G401 (cell line): Measurements from ENCODE around the gene LMO2. TPM values are rescaled to one million over a fixed set of nuclear protein-coding genes. Genes with fewer than 3 reads are reported as not detected.

Experiments
- DNase-seq: peaks from one replicate; pipeline ENCODE4 v3.0.0-alpha.2; 2015; ENCODE audit warnings: low spot score
- in situ Hi-C: cut with HindIII; loops from 2 replicates; pipeline ENCODE4 v1.10.0; 2016; ENCODE audit warnings: low sequenced_read_pairs, mixed read lengths
- total RNA-seq: library from RNA; depleted of rRNA; stranded (reverse); fragments of >200 nt; shearing (Covaris generic); gene quantifications from 2 replicates; pipeline ENCODE4 v1.2.3, GENCODE V29; 2014

The LMO2 gene
- total RNA-seq, 1 experiment from 2014 or later: not detected

DNA sequence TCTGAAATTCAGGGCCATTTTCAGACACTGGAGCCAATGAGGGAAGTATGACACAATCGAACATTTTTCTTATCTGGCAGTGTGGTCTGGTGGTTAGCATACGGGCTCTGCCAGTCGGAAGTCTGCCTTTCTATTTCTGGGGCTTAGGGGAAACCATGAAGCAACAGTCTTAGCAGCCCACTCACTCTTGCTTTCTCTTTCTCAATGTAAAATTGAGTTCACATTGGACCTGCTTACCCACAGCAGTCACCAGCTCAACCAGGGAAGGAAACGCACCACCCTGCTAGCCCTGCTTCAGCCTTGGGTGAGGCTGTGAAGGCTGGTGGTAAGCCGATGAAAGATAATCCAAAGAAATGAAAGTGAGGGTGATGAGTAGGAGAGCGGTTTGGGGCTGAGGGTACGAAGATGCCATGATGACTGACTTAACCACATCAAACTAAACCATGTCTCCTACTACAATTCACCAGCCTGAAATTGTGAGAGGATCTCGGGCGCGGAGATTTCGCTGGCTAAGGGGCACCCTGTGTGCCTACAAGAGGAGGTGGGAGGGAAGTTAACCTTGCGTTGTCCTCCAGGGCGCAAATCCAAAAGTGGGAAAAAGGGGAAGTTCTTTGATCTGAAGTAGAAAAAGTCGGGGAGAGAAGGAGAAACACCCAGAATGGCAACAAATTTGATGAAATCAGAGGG lies 2.0 kb upstream of the LMO2 start:
- in situ Hi-C loops: no loop called here
- no peak for DNase-seq

- DNase-seq: no peak
- in situ Hi-C loops: no loop called here
Measured at GRCh38 chr11:33892906-33893594, 1.2 kb upstream of the LMO2 start.

- in situ Hi-C loops: no loop called here
- DNase-seq: no peak
Measured at GRCh38 chr11:33889821-33890378, 2.0 kb downstream of the LMO2 start.

- no peak for DNase-seq
- in situ Hi-C loops: no loop called here
Measured at GRCh38 chr11:33889296-33889695, 2.6 kb downstream of the LMO2 start.

DNA sequence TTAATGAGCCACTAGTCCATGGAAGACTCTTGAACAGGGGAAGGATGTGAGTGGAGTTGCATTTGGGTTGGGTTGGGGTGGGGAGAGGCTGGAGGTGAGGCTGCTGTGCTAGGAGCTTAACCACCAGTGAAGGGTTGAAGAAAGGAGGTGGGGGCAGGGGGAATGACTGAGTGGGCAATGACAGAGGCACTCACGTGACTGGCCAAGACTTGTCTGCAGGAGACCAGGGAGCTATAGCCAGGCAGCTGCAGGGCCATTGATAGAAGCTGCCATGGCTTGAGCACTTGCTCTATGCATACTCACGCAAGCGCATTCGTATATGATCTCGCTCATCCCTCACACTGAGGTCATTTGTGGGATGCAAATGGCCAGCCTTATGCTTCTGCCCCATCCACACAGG lies 4.0 kb downstream of the LMO2 start:
- DNase-seq: no peak
- in situ Hi-C loops: no loop called here

DNA sequence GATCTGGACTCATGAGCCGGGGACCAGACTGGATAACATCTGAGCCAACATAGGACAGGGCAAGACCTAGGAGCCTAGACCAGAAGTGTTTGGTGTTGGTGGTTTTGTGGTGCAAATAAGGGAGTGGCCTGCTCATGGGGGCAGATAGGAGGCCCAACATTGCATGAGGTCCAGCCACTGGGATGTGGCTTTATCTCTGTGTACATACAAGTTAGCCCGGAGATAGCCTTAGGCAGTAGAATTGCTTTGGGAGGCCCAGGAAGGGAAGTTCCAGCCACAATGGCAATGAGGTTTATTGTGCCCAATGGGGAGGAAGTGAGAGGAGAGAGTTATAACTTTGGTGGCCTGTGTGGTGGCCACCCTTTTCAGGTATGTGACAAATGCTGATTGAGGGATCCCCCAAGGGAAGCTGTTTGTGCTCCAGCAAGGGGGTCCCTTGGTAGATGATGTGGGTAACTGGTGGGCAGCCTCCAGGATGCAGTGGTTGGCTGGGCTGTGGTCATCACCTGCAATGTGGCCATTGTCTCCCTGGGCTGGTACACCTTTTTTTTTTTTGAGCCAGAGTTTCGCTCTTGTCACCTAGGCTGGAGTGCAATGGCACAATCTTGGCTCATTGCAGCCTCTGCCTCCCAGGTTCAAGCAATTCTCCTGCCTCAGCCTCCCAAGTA lies 6.4 kb downstream of the LMO2 start:
- DNase-seq: no peak
- in situ Hi-C loops: no loop called here

DNA sequence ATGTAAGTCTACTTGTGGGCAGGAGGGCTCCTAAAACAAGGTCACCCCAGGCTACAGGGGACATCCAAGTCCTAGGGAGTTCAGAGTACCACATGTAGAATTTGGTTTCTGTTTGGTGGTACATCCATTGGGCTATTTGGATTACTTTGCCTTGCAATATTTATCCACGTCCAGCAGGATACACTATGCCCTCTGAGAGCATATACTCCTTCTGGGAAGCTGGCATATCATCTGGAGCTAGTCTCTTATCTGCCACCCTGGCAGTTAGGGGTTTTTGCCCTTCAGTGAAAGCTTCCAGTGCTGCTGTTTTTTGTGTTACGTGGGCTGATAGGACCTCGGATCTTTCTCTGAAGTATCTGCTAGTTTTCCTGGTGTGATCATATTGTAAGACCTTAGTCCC lies 7.3 kb downstream of the LMO2 start:
- DNase-seq: no peak
- in situ Hi-C loops: no loop called here

DNA sequence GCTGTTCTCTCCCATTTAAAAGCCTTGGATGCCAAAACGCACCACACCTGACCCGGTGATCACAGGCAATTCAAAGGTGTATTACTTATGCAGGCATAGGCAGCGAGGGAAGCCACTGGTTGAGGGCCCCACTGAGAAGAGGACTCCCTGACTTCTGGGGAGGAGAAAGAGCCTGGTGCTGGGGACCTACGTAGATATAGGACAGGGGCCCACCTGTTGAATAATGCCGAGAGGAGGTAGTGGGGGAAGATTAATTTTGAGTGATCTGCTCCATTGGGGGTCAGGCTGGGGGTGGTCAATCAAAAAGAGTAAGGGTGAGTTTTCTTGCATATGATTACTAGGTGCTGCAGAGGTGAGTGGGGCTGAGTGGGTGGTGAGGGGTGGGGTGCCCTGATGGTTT lies 7.8 kb downstream of the LMO2 start:
- in situ Hi-C loops: no loop called here
- DNase-seq: no peak

- DNase-seq: no peak
- in situ Hi-C loops: no loop called here
Measured at GRCh38 chr11:33881651-33882503, 10.0 kb downstream of the LMO2 start.

DNA sequence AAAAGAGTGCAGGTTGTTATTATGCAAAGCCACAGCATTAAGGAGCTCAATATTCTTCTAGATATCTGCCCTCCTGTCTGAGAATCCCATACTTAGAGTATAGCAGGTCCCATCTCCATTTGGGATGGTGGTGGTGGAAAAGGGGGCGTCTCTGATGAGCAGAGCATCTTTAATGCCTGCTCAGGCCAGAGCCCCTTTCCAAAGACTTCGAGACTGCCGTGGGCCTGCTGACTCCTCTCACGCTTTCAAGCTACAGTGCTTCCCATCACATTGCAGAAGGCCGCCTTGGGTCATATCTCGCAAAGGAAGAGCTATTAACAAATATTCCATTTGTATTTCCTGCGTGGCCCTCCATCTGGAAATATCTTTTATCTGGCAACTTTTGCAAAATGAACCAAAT lies 10.9 kb downstream of the LMO2 start:
- in situ Hi-C loops: no loop called here
- no peak for DNase-seq

DNA sequence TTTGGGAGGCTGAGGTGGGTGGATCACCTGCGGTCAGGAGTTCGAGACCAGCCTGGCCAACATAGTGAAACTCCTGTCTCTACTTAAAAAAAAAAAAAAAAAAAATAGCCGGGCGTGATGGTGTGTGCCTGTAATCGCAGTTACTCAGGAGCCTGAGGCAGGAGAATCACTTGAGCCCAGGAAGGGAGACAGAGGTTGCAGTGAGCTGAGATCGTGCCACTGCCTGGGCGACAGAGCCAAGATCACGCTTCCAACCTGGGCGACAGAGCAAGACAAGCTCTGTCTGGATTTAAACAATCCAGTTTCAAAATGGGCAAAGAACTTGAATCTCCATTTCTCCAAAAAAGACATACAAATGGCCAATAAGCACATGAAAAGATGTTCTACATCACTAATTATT lies 12.5 kb downstream of the LMO2 start:
- in situ Hi-C loops: no loop called here
- DNase-seq: no peak

- in situ Hi-C loops: no loop called here
- DNase-seq: no peak
Measured at GRCh38 chr11:33877038-33877437, 14.8 kb downstream of the LMO2 start.

GRCh38 chr11:33875621-33876294 lies 16.1 kb downstream of the LMO2 start:
- in situ Hi-C loops: no loop called here
- no peak for DNase-seq

DNA sequence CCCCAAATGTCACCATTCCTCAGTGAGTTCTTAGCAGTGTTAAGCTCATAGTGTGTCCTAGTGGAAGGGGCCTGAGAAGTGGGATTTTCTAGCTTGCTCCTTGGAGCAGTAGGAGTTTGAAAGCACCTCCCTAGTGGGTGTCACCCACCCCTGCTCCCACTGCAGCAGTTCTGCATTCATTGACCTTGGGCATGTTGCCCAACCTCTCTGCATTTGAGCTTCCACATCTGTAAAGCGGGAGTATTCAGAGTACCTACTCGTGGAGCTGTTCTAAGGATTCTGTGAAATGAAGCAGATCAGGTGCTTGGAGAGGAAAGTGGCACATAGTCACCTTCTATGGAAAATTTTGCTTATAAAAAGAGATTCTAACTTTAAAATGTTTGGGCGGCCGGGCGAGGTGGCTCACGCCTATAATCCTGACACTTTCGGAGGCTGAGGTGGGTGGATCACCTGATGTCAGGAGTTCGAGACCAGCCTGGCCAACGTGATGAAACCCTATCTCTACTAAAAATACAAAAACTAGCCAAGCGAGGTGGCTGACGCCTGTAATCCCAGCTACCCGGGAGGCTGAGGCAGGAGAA lies 16.9 kb downstream of the LMO2 start:
- no peak for DNase-seq
- in situ Hi-C loops: no loop called here

DNA sequence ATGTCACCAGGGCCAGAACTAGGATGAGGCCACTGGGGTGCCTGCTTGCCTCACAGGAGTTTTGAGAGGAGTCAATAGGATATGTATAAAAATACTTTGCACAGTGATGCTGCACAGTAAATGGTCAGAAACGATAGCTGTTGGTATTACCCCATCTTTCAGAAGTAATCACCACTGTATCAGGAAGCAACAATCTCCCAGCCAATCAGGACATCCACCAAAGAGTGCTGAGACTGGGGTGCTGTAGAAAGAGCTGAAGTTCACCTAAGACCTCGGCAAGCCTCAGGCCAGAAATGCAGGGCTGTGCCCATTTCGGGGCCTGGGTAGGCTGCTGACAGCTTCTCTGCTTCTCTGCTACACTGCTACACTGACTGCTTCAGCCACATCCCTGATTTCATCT lies 17.4 kb downstream of the LMO2 start:
- in situ Hi-C loops: no loop called here
- no peak for DNase-seq

DNA sequence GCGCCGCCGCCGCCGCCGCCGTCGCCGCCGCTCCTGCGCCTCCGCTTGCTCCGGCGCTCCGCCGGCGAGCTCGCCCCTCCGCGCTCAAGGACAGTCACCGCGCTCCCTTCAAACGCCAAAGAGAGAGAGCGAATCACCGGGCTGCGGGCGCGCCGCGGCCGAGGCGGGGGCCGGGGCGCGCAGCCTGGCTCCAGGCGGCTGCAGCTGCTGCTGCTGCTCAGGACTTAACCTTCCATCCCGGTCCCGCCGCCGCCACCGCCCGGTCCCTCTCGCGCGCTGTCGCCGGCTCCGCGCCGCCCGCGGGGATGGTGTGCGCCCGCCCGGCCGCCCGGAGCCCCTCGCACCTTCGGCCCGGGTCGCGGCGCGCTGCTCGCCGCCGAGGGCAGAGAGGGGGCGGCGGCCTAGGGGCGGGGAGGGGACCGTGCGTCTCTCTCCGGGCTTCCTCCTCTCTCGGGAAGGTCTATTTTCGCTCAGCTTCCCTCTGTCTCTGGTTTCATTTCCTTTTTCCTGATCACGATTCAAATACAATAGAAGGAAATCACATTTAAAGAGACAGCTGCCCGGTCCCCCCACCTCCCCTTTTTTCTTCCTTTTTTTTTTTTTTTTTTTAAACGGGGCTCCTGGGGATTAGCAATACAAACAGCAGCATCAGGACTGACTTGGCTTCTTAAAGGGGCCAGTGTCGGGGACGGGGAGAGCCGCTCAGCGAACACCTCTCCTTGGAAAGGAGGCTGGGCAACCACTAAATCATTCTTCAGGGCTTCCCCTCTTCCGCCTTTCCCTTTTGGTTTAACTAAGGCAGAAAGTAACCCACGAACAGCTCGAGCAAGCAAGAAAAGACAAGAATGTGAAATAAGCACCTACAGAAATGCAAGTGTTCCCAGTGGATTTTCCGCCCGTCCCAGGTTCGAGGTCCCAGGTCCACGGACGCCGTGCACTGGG lies 22.1 kb downstream of the LMO2 start:
- in situ Hi-C loops: no loop called here
- peak; percentile 40 for DNase-seq

DNA sequence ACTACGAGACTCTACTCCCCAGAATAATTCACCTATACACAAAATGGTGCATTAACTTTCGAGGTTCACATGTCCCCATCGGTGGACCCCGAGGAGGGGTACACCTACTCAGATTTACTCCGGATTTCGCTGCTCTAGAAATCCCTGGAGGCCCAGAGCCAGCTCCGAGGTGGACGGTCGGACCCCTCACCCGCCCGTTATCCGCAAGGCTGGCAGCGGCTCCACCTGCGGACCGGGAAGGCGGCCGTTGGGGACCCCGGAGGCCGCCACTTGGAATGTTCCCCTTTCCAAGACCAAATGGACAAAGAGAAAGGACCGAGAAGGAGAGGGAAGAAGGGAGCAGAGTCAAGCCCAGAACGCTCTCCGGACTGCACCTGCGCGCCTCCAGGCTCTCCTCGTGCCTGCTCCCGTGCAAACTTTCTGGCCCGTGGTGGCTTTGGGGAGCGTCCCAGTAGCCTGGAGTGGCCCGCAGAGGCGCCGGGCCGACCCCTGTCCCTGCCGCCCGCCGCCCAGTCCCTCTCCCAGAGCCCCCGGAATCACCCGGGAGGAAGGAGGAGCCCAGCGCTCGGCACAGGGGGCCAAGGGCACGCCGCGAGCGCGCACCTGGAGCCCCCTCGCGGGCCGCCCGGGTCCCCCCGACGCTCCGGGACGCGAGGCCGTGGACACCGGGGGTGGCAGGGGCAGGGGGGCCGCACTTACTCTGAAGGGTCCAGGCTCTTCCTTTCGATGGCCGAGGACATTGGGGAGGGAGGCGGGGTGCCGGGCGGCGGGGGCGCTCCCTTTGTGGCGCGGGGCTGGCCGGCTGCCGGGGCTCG lies 23.0 kb downstream of the LMO2 start:
- in situ Hi-C loops: no loop called here
- no peak for DNase-seq
